GM21526 (cell line): ENCODE results near the gene ITPR1.

Source experiments
- ATAC-seq: cut with Tn5 transposase; IDR thresholded peaks from one replicate; pipeline ENCODE4 v1.9.1; 2021; ENCODE audit warnings: moderate library complexity; ENCODE audit not compliant: unreplicated experiment, low FRiP score

ITPR1 gene

GRCh38 chr3:4508048-4508981 is 15.2 kb downstream of the ITPR1 start:
- ATAC-seq = peak; percentile 68

- no peak for ATAC-seq
These were observed 15.9 kb downstream of the ITPR1 start for GRCh38 chr3:4509043-4509442.

- ATAC-seq = no peak
These were observed 17.0 kb downstream of the ITPR1 start for GRCh38 chr3:4509983-4510755.

- ATAC-seq = no peak
These were observed 18.5 kb downstream of the ITPR1 start for GRCh38 chr3:4511491-4512262.

- no peak for ATAC-seq
These were observed 19.9 kb downstream of the ITPR1 start for GRCh38 chr3:4512895-4513616.

GRCh38 chr3:4514321-4514720 is 21.2 kb downstream of the ITPR1 start:
- ATAC-seq = no peak

GRCh38 chr3:4514916-4515315 is 21.8 kb downstream of the ITPR1 start:
- no peak for ATAC-seq

GRCh38 chr3:4515916-4516579 is 22.9 kb downstream of the ITPR1 start:
- ATAC-seq = no peak

GRCh38 chr3:4517093-4517492 is 23.9 kb downstream of the ITPR1 start:
- no peak for ATAC-seq

- ATAC-seq = no peak
These were observed 24.6 kb downstream of the ITPR1 start for GRCh38 chr3:4517643-4518311.

- no peak for ATAC-seq
These were observed 27.1 kb downstream of the ITPR1 start for GRCh38 chr3:4520033-4520816.

- ATAC-seq = no peak
These were observed 29.8 kb downstream of the ITPR1 start for GRCh38 chr3:4522947-4523346.

- ATAC-seq = no peak
These were observed 30.9 kb downstream of the ITPR1 start for GRCh38 chr3:4523710-4524698.

GRCh38 chr3:4525560-4526223 is 32.5 kb downstream of the ITPR1 start:
- no peak for ATAC-seq

GRCh38 chr3:4528320-4528719 is 35.2 kb downstream of the ITPR1 start:
- ATAC-seq = no peak

GRCh38 chr3:4528819-4529600 is 35.9 kb downstream of the ITPR1 start:
- ATAC-seq = no peak
